ENCODE results near the gene PRRT3. TPM values are rescaled to one million over a fixed set of nuclear protein-coding genes. Genes with fewer than 3 reads are reported as not detected.
A peak's percentile ranks its signal among the peaks of the same experiment; 100 is the strongest.

The PRRT3 gene
- total RNA-seq, 4 donors from 2014 or later: 2.2 to 3.3 (median 2.7) TPM

- WGBS, 2 donors: 80 to 82% methylated on average over 3 of the region's 3 CpGs
- no peak for DNase-seq (ENCODE audit: low spot score in 2 of 2)
- Histone ChIP-seq H3K36me3 (peaks cover 0 to 33% (median 0%) of the 10 kb centered on the region in 3 donors), H3K9me3 (no peaks in the 10 kb centered on the region), H3K27me3 (no peaks in the 10 kb centered on the region), H3K27ac (peak overlapping the region in 1 of 4 donors; percentile 91), H3K4me3 (no peak overlapping the region), H3K4me1 (peaks cover 0 to 40% (median 15%) of the 10 kb centered on the region in 4 donors)
- TF ChIP-seq EP300 (IDR thresholded peaks at IDR 0.05): no peak
- TF ChIP-seq CTCF (IDR thresholded peaks at IDR 0.05): no peak
- TF ChIP-seq POLR2A (IDR thresholded peaks at IDR 0.05): no peak
These were observed 3.6 kb downstream of the PRRT3 start for GRCh38 chr3:9948586-9948985.

- peak; percentile 31 to 40 for DNase-seq (ENCODE audit: low spot score in 2 of 2)
- no peaks in the 10 kb centered on the region for H3K9me3 ChIP-seq
- 29 to 39% methylated on average over 30 to 50 of the region's 86 CpGs for WGBS, 2 donors
- H3K4me3 ChIP-seq: peak overlapping the region; percentile 48 to 92 (median 70)
- TF ChIP-seq POLR2A (IDR thresholded peaks at IDR 0.05) (peak in 1 of 2 donors; percentile 35), EP300 (IDR thresholded peaks at IDR 0.05) (peak in 1 of 2 donors; percentile 61), CTCF (IDR thresholded peaks at IDR 0.05) (peak; percentile 34 to 84 (median 78))
- H3K36me3 ChIP-seq: peaks cover 0 to 46% (median 0%) of the 10 kb centered on the region in 3 donors
- H3K27me3 ChIP-seq: no peaks in the 10 kb centered on the region
- peaks cover 0 to 39% (median 13%) of the 10 kb centered on the region in 4 donors for H3K4me1 ChIP-seq
- peak overlapping the region; percentile 81 to 94 (median 86) for H3K27ac ChIP-seq
These were observed 4.9 kb downstream of the PRRT3 start for GRCh38 chr3:9947025-9947995.

- H3K9me3 ChIP-seq: no peaks in the 10 kb centered on the region
- H3K27me3 ChIP-seq: no peaks in the 10 kb centered on the region
- H3K4me3 ChIP-seq: peak overlapping the region; percentile 48 to 92 (median 70)
- DNase-seq (ENCODE audit: low spot score in 2 of 2): peak; percentile 66 to 75
- TF ChIP-seq EP300 (IDR thresholded peaks at IDR 0.05): peak in 1 of 2 donors; percentile 64
- peak in 1 of 2 donors; percentile 39 for TF ChIP-seq POLR2A (IDR thresholded peaks at IDR 0.05)
- peak; percentile 77 to 92 (median 88) for TF ChIP-seq CTCF (IDR thresholded peaks at IDR 0.05)
- peaks cover 0 to 29% (median 5%) of the 10 kb centered on the region in 4 donors for H3K4me1 ChIP-seq
- 0 to 13% methylated on average over 8 to 57 of the region's 90 CpGs for WGBS, 2 donors
- peak overlapping the region; percentile 81 to 94 (median 86) for H3K27ac ChIP-seq
- peaks cover 0 to 51% (median 0%) of the 10 kb centered on the region in 3 donors for H3K36me3 ChIP-seq
These were observed 5.8 kb downstream of the PRRT3 start for GRCh38 chr3:9946112-9947024.

- H3K27me3 ChIP-seq: no peaks in the 10 kb centered on the region
- H3K27ac ChIP-seq: no peak overlapping the region
- no peak for DNase-seq (ENCODE audit: low spot score in 2 of 2)
- H3K36me3 ChIP-seq: peaks cover 0 to 59% (median 0%) of the 10 kb centered on the region in 3 donors
- H3K4me3 ChIP-seq: no peak overlapping the region
- H3K9me3 ChIP-seq: no peaks in the 10 kb centered on the region
- WGBS, 2 donors: 81 to 85% methylated on average over 10 of the region's 10 CpGs
- peaks cover 0 to 26% (median 5%) of the 10 kb centered on the region in 4 donors for H3K4me1 ChIP-seq
- TF ChIP-seq POLR2A (IDR thresholded peaks at IDR 0.05) (no peak), CTCF (IDR thresholded peaks at IDR 0.05) (no peak)
These were observed 6.8 kb downstream of the PRRT3 start for GRCh38 chr3:9945358-9945757.
